Stimulated activated CD8-positive, alpha-beta memory T cell treated with anti-CD3 and anti-CD28 coated beads, Interleukin-4, amount 100 ng/mL, for 48 hours (primary cell): Measurements from ENCODE around the gene EHD1.

Experiments
- DNase-seq: peaks from one replicate; pipeline ENCODE4 v3.0.0-alpha.2; 2020

The EHD1 gene

GRCh38 chr11:64871492-64871891, 6.9 kb downstream of the EHD1 start:
- no peak for DNase-seq

GRCh38 chr11:64870893-64871466, 7.4 kb downstream of the EHD1 start:
- no peak for DNase-seq

- no peak for DNase-seq
Measured at GRCh38 chr11:64870176-64870892, 8.1 kb downstream of the EHD1 start.

GRCh38 chr11:64869571-64870175, 8.7 kb downstream of the EHD1 start:
- DNase-seq, result no peak

- DNase-seq, result peak; percentile 60
Measured at GRCh38 chr11:64868904-64869570, 9.4 kb downstream of the EHD1 start.

- peak; percentile 58 for DNase-seq
Measured at GRCh38 chr11:64867748-64868462, 10.5 kb downstream of the EHD1 start.

GRCh38 chr11:64866173-64866491, 12.3 kb downstream of the EHD1 start:
- DNase-seq, result no peak

GRCh38 chr11:64865286-64866172, 12.9 kb downstream of the EHD1 start:
- peak; percentile 65 for DNase-seq

- peak; percentile 84 for DNase-seq
Measured at GRCh38 chr11:64864473-64865285, 13.7 kb downstream of the EHD1 start.

GRCh38 chr11:64864135-64864472, 14.3 kb downstream of the EHD1 start:
- DNase-seq, result no peak

- DNase-seq, result peak; percentile 38
Measured at GRCh38 chr11:64863391-64864060, 14.9 kb downstream of the EHD1 start.

- peak; percentile 32 for DNase-seq
Measured at GRCh38 chr11:64862987-64863390, 15.4 kb downstream of the EHD1 start.

GRCh38 chr11:64861227-64861975, 17.0 kb downstream of the EHD1 start:
- peak; percentile 47 for DNase-seq

- DNase-seq, result peak; percentile 78
Measured at GRCh38 chr11:64859542-64860414, 18.6 kb downstream of the EHD1 start.

- peak; percentile 74 for DNase-seq
Measured at GRCh38 chr11:64858467-64859263, 19.8 kb downstream of the EHD1 start.

- no peak for DNase-seq
Measured at GRCh38 chr11:64857485-64857884, 20.9 kb downstream of the EHD1 start.

GRCh38 chr11:64856382-64857227, 21.8 kb downstream of the EHD1 start:
- peak; percentile 85 for DNase-seq
